GM12878 (cell line): ENCODE results near the gene CHST14.

Experiments
- KDM1A ChIP-seq: fragments of 200-600 bp; sonication (generic); IDR thresholded peaks from 2 replicates; pipeline ENCODE4 v1.6.1; 2016; ENCODE audit warnings: borderline replicate concordance
- TF ChIP-seq, protein P1 (sequence below), 3 experiments: IDR thresholded peaks in 2 of 3; conservative IDR thresholded peaks in 1 of 3; 2 replicates each; pipeline ENCODE4 v1.5.1; 2011; ENCODE audit warnings: low read depth in 3 of 3, low read length in 3 of 3, mild to moderate bottlenecking in 3 of 3, control low read depth in 2 of 3, moderate library complexity in 2 of 3, inconsistent platforms in 1 of 3, mixed read lengths in 1 of 3; ENCODE audit not compliant: control insufficient read depth in 2 of 3, insufficient read depth in 1 of 3; ENCODE audit errors: extremely low read depth in 1 of 3
- TF ChIP-seq, protein P2 (sequence below): fragments of 450-650 bp; IDR thresholded peaks from 2 replicates; pipeline ENCODE4 v1.6.1; 2018; ENCODE audit warnings: borderline replicate concordance, mild to moderate bottlenecking; ENCODE audit not compliant: partially characterized antibody

DNA sequence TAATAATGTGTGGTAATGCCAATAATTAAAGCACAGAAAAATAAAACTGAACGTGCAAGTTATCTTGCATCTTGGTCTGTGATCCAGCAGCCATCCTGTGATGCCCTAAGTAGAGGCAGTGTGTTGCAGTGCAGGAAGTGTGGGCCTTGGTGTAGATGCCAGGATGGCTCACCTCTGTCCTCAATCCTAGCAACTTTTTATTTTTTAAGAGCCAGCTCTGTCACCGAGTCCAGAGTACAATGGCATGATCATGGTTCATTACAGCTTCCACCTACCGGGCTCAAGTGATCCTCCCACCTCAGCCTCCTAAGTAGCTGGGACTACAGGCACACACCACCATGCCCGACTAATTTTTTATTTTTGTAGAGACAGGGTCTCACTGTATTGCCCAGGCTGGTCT is 22.4 kb upstream of the CHST14 start:
- TF ChIP-seq, protein P1, sequence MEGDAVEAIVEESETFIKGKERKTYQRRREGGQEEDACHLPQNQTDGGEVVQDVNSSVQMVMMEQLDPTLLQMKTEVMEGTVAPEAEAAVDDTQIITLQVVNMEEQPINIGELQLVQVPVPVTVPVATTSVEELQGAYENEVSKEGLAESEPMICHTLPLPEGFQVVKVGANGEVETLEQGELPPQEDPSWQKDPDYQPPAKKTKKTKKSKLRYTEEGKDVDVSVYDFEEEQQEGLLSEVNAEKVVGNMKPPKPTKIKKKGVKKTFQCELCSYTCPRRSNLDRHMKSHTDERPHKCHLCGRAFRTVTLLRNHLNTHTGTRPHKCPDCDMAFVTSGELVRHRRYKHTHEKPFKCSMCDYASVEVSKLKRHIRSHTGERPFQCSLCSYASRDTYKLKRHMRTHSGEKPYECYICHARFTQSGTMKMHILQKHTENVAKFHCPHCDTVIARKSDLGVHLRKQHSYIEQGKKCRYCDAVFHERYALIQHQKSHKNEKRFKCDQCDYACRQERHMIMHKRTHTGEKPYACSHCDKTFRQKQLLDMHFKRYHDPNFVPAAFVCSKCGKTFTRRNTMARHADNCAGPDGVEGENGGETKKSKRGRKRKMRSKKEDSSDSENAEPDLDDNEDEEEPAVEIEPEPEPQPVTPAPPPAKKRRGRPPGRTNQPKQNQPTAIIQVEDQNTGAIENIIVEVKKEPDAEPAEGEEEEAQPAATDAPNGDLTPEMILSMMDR (IDR thresholded peaks at IDR 0.05 in 2 of 3, conservative IDR thresholded peaks at IDR 0.05 in 1 of 3; ENCODE audit: control insufficient read depth in 2 of 3, extremely low read depth in 1 of 3, insufficient read depth in 1 of 3, low read depth in 3 of 3, low read length in 3 of 3): no peak
- TF ChIP-seq, protein P2, sequence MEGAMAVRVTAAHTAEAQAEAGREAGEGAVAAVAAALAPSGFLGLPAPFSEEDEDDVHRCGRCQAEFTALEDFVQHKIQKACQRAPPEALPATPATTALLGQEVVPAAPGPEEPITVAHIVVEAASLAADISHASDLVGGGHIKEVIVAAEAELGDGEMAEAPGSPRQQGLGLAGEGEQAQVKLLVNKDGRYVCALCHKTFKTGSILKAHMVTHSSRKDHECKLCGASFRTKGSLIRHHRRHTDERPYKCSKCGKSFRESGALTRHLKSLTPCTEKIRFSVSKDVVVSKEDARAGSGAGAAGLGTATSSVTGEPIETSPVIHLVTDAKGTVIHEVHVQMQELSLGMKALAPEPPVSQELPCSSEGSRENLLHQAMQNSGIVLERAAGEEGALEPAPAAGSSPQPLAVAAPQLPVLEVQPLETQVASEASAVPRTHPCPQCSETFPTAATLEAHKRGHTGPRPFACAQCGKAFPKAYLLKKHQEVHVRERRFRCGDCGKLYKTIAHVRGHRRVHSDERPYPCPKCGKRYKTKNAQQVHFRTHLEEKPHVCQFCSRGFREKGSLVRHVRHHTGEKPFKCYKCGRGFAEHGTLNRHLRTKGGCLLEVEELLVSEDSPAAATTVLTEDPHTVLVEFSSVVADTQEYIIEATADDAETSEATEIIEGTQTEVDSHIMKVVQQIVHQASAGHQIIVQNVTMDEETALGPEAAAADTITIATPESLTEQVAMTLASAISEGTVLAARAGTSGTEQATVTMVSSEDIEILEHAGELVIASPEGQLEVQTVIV: no peak
- TF ChIP-seq KDM1A: no peak
